HEK293 (cell line): Measurements from ENCODE around the gene CSDE1.
A peak's percentile ranks its signal among the peaks of the same experiment; 100 is the strongest.

Experiments
- CTCF ChIA-PET: fragments of 350-600 bp; formaldehyde crosslinking; extraction: SDS; loops from one replicate; lab custom pipeline; 2021; ENCODE audit warnings: antibody characterized with exemption; lab: Yijun Ruan, JAX
- POLR2A ChIA-PET: fragments of 300-600 bp; formaldehyde crosslinking; extraction: SDS; loops from one replicate; lab custom pipeline; 2020; ENCODE audit warnings: antibody characterized with exemption, inconsistent platforms; lab: Yijun Ruan, JAX
- H3K27ac ChIP-seq: fragments of 200-500 bp; sonication (Bioruptor generic); 2 replicates; pipeline ENCODE4 v1.5.1; 2014; ENCODE audit warnings: low read depth, low read length, control low read depth, inconsistent platforms; ENCODE audit errors: extremely low read depth
- H3K36me3 ChIP-seq, 2 experiments: fragments of 200-500 bp in 1 of 2; sonication (Bioruptor generic) in 1 of 2; 1 replicate in 1 of 2; 2 replicates in 1 of 2; pipeline ENCODE4 v1.5.1; 2014 to 2017; ENCODE audit warnings: inconsistent platforms in 2 of 2, low read length in 2 of 2; ENCODE audit not compliant: control insufficient read depth in 2 of 2, insufficient read depth in 1 of 2
- H3K4me1 ChIP-seq: fragments of 200-500 bp; sonication (Bioruptor generic); 2 replicates; pipeline ENCODE4 v1.5.1; 2014; ENCODE audit warnings: mild to moderate bottlenecking, low read length, inconsistent platforms; ENCODE audit not compliant: control insufficient read depth, insufficient read depth
- H3K4me3 ChIP-seq: 2 replicates; pipeline ENCODE4 v1.5.1; 2011; ENCODE audit warnings: low read depth, mild to moderate bottlenecking, control low read depth, low read length, moderate library complexity
- H3K9me3 ChIP-seq: fragments of 200-500 bp; sonication (Bioruptor generic); 2 replicates; pipeline ENCODE4 v1.5.1; 2014; ENCODE audit warnings: low read depth, low read length, inconsistent platforms; ENCODE audit not compliant: control insufficient read depth, insufficient read depth
- BCL6B ChIP-seq: fragments of 450-650 bp; formaldehyde crosslinking; IDR thresholded peaks from 2 replicates; pipeline ENCODE4 v1.5.1; 2017; ENCODE audit warnings: missing biosample characterization, missing genetic modification characterization
- HIC1 ChIP-seq: fragments of 450-650 bp; formaldehyde crosslinking; IDR thresholded peaks from 2 replicates; pipeline ENCODE4 v1.5.1; 2016; ENCODE audit warnings: missing biosample characterization, missing genetic modification characterization
- KLF1 ChIP-seq: fragments of 450-650 bp; formaldehyde crosslinking; IDR thresholded peaks from 2 replicates; pipeline ENCODE4 v1.5.1; 2016; ENCODE audit warnings: missing biosample characterization, missing genetic modification characterization
- PRDM6 ChIP-seq: fragments of 450-650 bp; formaldehyde crosslinking; IDR thresholded peaks from 2 replicates; pipeline ENCODE4 v1.5.1; 2017; ENCODE audit warnings: missing biosample characterization, missing genetic modification characterization
- SALL2 ChIP-seq: fragments of 450-650 bp; formaldehyde crosslinking; IDR thresholded peaks from 2 replicates; pipeline ENCODE4 v1.5.0; 2017; ENCODE audit warnings: missing biosample characterization, mild to moderate bottlenecking, missing genetic modification characterization, borderline replicate concordance
- SCRT1 ChIP-seq: fragments of 450-650 bp; formaldehyde crosslinking; IDR thresholded peaks from 2 replicates; pipeline ENCODE4 v1.5.1; 2016; ENCODE audit warnings: missing biosample characterization, missing genetic modification characterization, borderline replicate concordance
- SCRT2 ChIP-seq: fragments of 450-650 bp; formaldehyde crosslinking; IDR thresholded peaks from 2 replicates; pipeline ENCODE4 v1.5.1; 2016; ENCODE audit warnings: missing biosample characterization, missing genetic modification characterization
- SP2 ChIP-seq: fragments of 450-650 bp; formaldehyde crosslinking; IDR thresholded peaks from 2 replicates; pipeline ENCODE4 v1.5.1; 2016; ENCODE audit warnings: missing biosample characterization, missing genetic modification characterization
- TRIM28 ChIP-seq: IDR thresholded peaks from 2 replicates; pipeline ENCODE4 v1.6.1; 2011; ENCODE audit warnings: low read length, control low read depth, borderline replicate concordance
- ZBTB20 ChIP-seq: fragments of 450-650 bp; formaldehyde crosslinking; IDR thresholded peaks from 2 replicates; pipeline ENCODE4 v1.5.1; 2016; ENCODE audit warnings: missing biosample characterization, missing genetic modification characterization
- ZBTB8A ChIP-seq: fragments of 450-650 bp; formaldehyde crosslinking; IDR thresholded peaks from 2 replicates; pipeline ENCODE4 v1.5.1; 2016; ENCODE audit warnings: missing biosample characterization, missing genetic modification characterization
- ZNF16 ChIP-seq: fragments of 450-650 bp; formaldehyde crosslinking; IDR thresholded peaks from 2 replicates; pipeline ENCODE4 v1.5.1; 2016; ENCODE audit warnings: low read depth, missing biosample characterization, missing genetic modification characterization
- ZNF239 ChIP-seq: fragments of 450-650 bp; formaldehyde crosslinking; IDR thresholded peaks from 2 replicates; pipeline ENCODE4 v1.5.1; 2016; ENCODE audit warnings: missing biosample characterization, missing genetic modification characterization
- ZNF26 ChIP-seq: fragments of 450-650 bp; formaldehyde crosslinking; IDR thresholded peaks from 2 replicates; pipeline ENCODE4 v1.5.1; 2016; ENCODE audit warnings: missing biosample characterization, missing genetic modification characterization
- ZNF529 ChIP-seq: fragments of 450-650 bp; formaldehyde crosslinking; IDR thresholded peaks from 2 replicates; pipeline ENCODE4 v1.5.1; 2017; ENCODE audit warnings: missing genetic modification characterization, missing biosample characterization; ENCODE audit not compliant: insufficient replicate concordance
- ZNF629 ChIP-seq: fragments of 450-650 bp; formaldehyde crosslinking; IDR thresholded peaks from 2 replicates; pipeline ENCODE4 v1.5.1; 2017; ENCODE audit warnings: missing biosample characterization, missing genetic modification characterization

The CSDE1 gene

GRCh38 chr1:114750780-114751179 lies 7.0 kb downstream of the CSDE1 start:
- H3K4me1 ChIP-seq, result peaks cover 9% of the 10 kb centered on the region
- ChIA-PET POLR2A (interaction anchor here (0.5 kb wide), 1 partner anchor 17 kb away, joined by 4 read pairs; no protein-coding TSS in a partner anchor), CTCF (interaction anchor here (0.6 to 1.7 kb wide), 6 partner anchors 9 to 845 kb away, joined by 3 to 10 read pairs (median 4); no protein-coding TSS in a partner anchor)
- H3K9me3 ChIP-seq, result no peaks in the 10 kb centered on the region
- H3K4me3 ChIP-seq, result no peak overlapping the region
- H3K36me3 ChIP-seq, result peaks cover 28 to 52% of the 10 kb centered on the region in 2 experiments
- H3K27ac ChIP-seq, result no peak overlapping the region
- peak; percentile 81 for TF ChIP-seq ZBTB8A (tag by site-specific recombination)
- peak; percentile 100 for TF ChIP-seq SCRT1 (tag by site-specific recombination)
- TF ChIP-seq SP2 (tag by site-specific recombination), result no peak
- 0 out of 2 replicates have a peak, but pooled peaks have one; percentile 30 for TF ChIP-seq TRIM28
- peak; percentile 100 for TF ChIP-seq SCRT2 (tag by site-specific recombination)
- TF ChIP-seq ZNF16 (tag by site-specific recombination), result no peak
- no peak for TF ChIP-seq HIC1 (tag by site-specific recombination)
- peak; percentile 41; the same call in 1 of the 2 replicates for TF ChIP-seq ZNF629 (tag by site-specific recombination)
- TF ChIP-seq BCL6B (tag by site-specific recombination), result no peak
- peak; percentile 52 for TF ChIP-seq PRDM6 (tag by site-specific recombination)
- no peak for TF ChIP-seq ZNF239 (tag by site-specific recombination)

DNA sequence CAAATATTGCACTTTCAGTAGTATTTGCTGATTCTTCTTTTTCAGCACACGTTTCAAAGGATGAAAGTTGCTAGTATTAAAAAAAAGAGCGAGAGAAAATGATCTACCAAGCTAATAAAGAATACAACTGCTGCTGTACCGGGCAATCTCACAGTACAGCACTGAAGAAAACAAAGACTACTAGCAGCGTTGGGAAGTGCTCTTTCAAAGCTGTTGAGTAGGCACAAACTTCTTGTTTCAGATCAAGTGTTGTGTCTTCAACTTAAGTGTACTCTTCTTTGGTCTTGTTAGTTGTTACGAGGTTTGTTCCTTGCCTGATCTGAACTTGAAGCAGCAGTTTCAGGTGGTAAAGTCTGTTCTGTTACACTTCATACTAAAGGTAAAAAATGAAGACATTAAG lies 7.9 kb downstream of the CSDE1 start:
- CTCF ChIA-PET, result interaction anchor here (0.6 to 1.7 kb wide), 2 partner anchors 12 to 467 kb away, joined by 3 to 10 read pairs; no protein-coding TSS in a partner anchor

More for the DNA sequence above, 7.9 kb downstream of the CSDE1 start:
- Histone ChIP-seq H3K27ac (no peak overlapping the region), H3K4me1 (peaks cover 9% of the 10 kb centered on the region), H3K4me3 (no peak overlapping the region), H3K36me3 (peaks cover 28 to 58% of the 10 kb centered on the region in 2 experiments), H3K9me3 (no peaks in the 10 kb centered on the region)
- POLR2A ChIA-PET, result no interaction called here
- no peak for TF ChIP-seq ZBTB20
- TF ChIP-seq ZNF529 (tag by site-specific recombination), result no peak
- no peak for TF ChIP-seq KLF1 (tag by site-specific recombination)
- no peak for TF ChIP-seq SALL2 (tag by site-specific recombination)
- TF ChIP-seq ZNF26, result no peak
